ENCODE measurements around the gene COL19A1.

COL19A1 gene

GRCh38 chr6:70130865-70131264 is 264.5 kb downstream of the COL19A1 start:
- no peaks in the 10 kb centered on the region for H3K9me3 ChIP-seq
- TF ChIP-seq CTCF (IDR thresholded peaks at IDR 0.05): no peak
- no peaks in the 10 kb centered on the region for H3K4me1 ChIP-seq (ENCODE audit: control insufficient read depth in 1 of 2, insufficient read depth in 1 of 2, low read depth in 1 of 2, low read length in 1 of 2)
- H3K27me3 ChIP-seq: no peaks in the 10 kb centered on the region
- no peaks in the 10 kb centered on the region for H3K36me3 ChIP-seq
- H3K4me3 ChIP-seq (ENCODE audit: low read depth in 1 of 2, low read length in 1 of 2): no peak overlapping the region
- H3K27ac ChIP-seq: no peak overlapping the region

- TF ChIP-seq CTCF (IDR thresholded peaks at IDR 0.05): no peak
- Histone ChIP-seq H3K4me3 (ENCODE audit: low read depth in 1 of 2, low read length in 1 of 2) (no peak overlapping the region), H3K27me3 (no peaks in the 10 kb centered on the region), H3K4me1 (ENCODE audit: control insufficient read depth in 1 of 2, insufficient read depth in 1 of 2, low read depth in 1 of 2, low read length in 1 of 2) (no peaks in the 10 kb centered on the region), H3K27ac (no peak overlapping the region), H3K9me3 (no peaks in the 10 kb centered on the region), H3K36me3 (no peaks in the 10 kb centered on the region)
Measured at GRCh38 chr6:70131528-70131927, 265.2 kb downstream of the COL19A1 start.

- no peaks in the 10 kb centered on the region for H3K4me1 ChIP-seq (ENCODE audit: control insufficient read depth in 1 of 2, insufficient read depth in 1 of 2, low read depth in 1 of 2, low read length in 1 of 2)
- no peak overlapping the region for H3K27ac ChIP-seq
- H3K27me3 ChIP-seq: no peaks in the 10 kb centered on the region
- no peak overlapping the region for H3K4me3 ChIP-seq (ENCODE audit: low read depth in 1 of 2, low read length in 1 of 2)
- no peaks in the 10 kb centered on the region for H3K36me3 ChIP-seq
- TF ChIP-seq CTCF (IDR thresholded peaks at IDR 0.05): no peak
- no peaks in the 10 kb centered on the region for H3K9me3 ChIP-seq
Measured at GRCh38 chr6:70133246-70133645, 266.9 kb downstream of the COL19A1 start.

GRCh38 chr6:70134542-70134941 is 268.2 kb downstream of the COL19A1 start:
- H3K36me3 ChIP-seq: no peaks in the 10 kb centered on the region
- H3K4me3 ChIP-seq (ENCODE audit: low read depth in 1 of 2, low read length in 1 of 2): no peak overlapping the region
- H3K27ac ChIP-seq: no peak overlapping the region
- no peaks in the 10 kb centered on the region for H3K4me1 ChIP-seq (ENCODE audit: control insufficient read depth in 1 of 2, insufficient read depth in 1 of 2, low read depth in 1 of 2, low read length in 1 of 2)
- no peak for TF ChIP-seq CTCF (IDR thresholded peaks at IDR 0.05)
- no peaks in the 10 kb centered on the region for H3K9me3 ChIP-seq
- no peaks in the 10 kb centered on the region for H3K27me3 ChIP-seq

- Histone ChIP-seq H3K4me3 (ENCODE audit: low read depth in 1 of 2, low read length in 1 of 2) (no peak overlapping the region), H3K27ac (no peak overlapping the region), H3K27me3 (no peaks in the 10 kb centered on the region), H3K9me3 (no peaks in the 10 kb centered on the region), H3K36me3 (no peaks in the 10 kb centered on the region), H3K4me1 (ENCODE audit: control insufficient read depth in 1 of 2, insufficient read depth in 1 of 2, low read depth in 1 of 2, low read length in 1 of 2) (no peaks in the 10 kb centered on the region)
- TF ChIP-seq CTCF (IDR thresholded peaks at IDR 0.05): no peak
Measured at GRCh38 chr6:70135219-70136160, 269.1 kb downstream of the COL19A1 start.
